ENCODE measurements around the gene APPBP2.

DNA sequence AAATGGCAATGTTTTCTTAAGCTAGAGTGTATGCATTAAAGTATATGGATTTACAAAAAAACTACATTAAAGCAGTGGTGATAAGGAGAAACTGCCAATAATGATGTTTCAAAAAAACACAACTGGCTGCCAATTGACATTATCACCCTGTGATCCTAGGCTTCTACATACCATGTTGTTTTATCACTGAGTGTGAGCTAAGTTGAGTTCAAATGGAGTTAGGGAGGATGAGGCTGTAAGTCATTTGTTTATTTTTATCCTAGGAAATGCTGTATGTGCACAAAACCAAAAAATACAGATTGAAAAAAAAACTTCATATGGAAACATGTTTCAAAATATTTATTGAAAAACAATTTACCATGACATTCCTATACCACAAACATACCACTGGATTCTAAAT is 80.9 kb downstream of the APPBP2 start:
- TF ChIP-seq, protein P1, sequence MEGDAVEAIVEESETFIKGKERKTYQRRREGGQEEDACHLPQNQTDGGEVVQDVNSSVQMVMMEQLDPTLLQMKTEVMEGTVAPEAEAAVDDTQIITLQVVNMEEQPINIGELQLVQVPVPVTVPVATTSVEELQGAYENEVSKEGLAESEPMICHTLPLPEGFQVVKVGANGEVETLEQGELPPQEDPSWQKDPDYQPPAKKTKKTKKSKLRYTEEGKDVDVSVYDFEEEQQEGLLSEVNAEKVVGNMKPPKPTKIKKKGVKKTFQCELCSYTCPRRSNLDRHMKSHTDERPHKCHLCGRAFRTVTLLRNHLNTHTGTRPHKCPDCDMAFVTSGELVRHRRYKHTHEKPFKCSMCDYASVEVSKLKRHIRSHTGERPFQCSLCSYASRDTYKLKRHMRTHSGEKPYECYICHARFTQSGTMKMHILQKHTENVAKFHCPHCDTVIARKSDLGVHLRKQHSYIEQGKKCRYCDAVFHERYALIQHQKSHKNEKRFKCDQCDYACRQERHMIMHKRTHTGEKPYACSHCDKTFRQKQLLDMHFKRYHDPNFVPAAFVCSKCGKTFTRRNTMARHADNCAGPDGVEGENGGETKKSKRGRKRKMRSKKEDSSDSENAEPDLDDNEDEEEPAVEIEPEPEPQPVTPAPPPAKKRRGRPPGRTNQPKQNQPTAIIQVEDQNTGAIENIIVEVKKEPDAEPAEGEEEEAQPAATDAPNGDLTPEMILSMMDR (IDR thresholded peaks at IDR 0.05), result no peak
- TF ChIP-seq POLR2AphosphoS5 (IDR thresholded peaks at IDR 0.05; ENCODE audit: low read depth, low read length), result no peak
- TF ChIP-seq REST (IDR thresholded peaks at IDR 0.05; ENCODE audit: insufficient read depth in 1 of 2, low read depth in 2 of 2, low read length in 1 of 2), result no peak
- TF ChIP-seq SIN3A (IDR thresholded peaks at IDR 0.05; ENCODE audit: borderline replicate concordance, insufficient read depth, low read depth, low read length), result no peak
